A673 (cell line): ENCODE data around the gene GCSH. TPM values are rescaled to one million over a fixed set of nuclear protein-coding genes. Genes with fewer than 3 reads are reported as not detected.

Experiments
- BruUV-seq: library from RNA; stranded (reverse); fragments of 400-500 nt; replicated peaks from 2 replicates; lab custom pipeline; 2021; lab: Mats Ljungman, UMichigan
- CTCF ChIA-PET: fragments of 300-600 bp; sonication (Branson Sonifier 250); formaldehyde crosslinking; loops from one replicate; lab custom pipeline; 2022; ENCODE audit warnings: antibody characterized with exemption; lab: Charles Lee
- POLR2A ChIA-PET: fragments of 300-600 bp; sonication (Branson Sonifier 250); formaldehyde crosslinking; loops from one replicate; lab custom pipeline; 2022; ENCODE audit warnings: antibody characterized with exemption; ENCODE audit not compliant: low non-redundant PET; lab: Charles Lee
- DNase-seq: peaks from one replicate; pipeline ENCODE4 v3.0.0-alpha.2; 2015; ENCODE audit warnings: low spot score
- H3K27ac ChIP-seq: fragments of 200-600 bp; sonication (generic); 2 replicates; pipeline ENCODE4 v1.5.1; 2016; ENCODE audit warnings: mixed run types, low read depth, mild to moderate bottlenecking, mixed read lengths, antibody characterized with exemption, low read length; ENCODE audit not compliant: poor library complexity, severe bottlenecking
- H3K27me3 ChIP-seq: fragments of 200-600 bp; sonication (generic); replicated peaks from 2 replicates; pipeline ENCODE4 v1.6.1; 2017; ENCODE audit warnings: mixed run types, low read depth, mild to moderate bottlenecking, mixed read lengths, antibody characterized with exemption, low read length; ENCODE audit not compliant: insufficient read depth, poor library complexity
- H3K36me3 ChIP-seq: fragments of 200-600 bp; sonication (generic); 2 replicates; pipeline ENCODE4 v1.6.1; 2016; ENCODE audit warnings: mixed run types, mild to moderate bottlenecking, mixed read lengths, antibody characterized with exemption, low read length; ENCODE audit not compliant: insufficient read depth, poor library complexity, severe bottlenecking
- H3K4me1 ChIP-seq: fragments of 200-600 bp; sonication (generic); 2 replicates; pipeline ENCODE4 v1.6.1; 2017; ENCODE audit warnings: mixed run types, mild to moderate bottlenecking, mixed read lengths, antibody characterized with exemption, low read length; ENCODE audit not compliant: insufficient read depth, poor library complexity, severe bottlenecking
- H3K4me3 ChIP-seq: fragments of 200-600 bp; sonication (generic); 2 replicates; pipeline ENCODE4 v1.5.1; 2016; ENCODE audit warnings: low read depth, mixed run types, mild to moderate bottlenecking, mixed read lengths, low read length; ENCODE audit not compliant: poor library complexity, severe bottlenecking
- H3K9me3 ChIP-seq: fragments of 200-600 bp; sonication (generic); 2 replicates; pipeline ENCODE4 v1.6.1; 2016; ENCODE audit warnings: mixed run types, low read depth, mild to moderate bottlenecking, mixed read lengths, antibody characterized with exemption, low read length; ENCODE audit not compliant: poor library complexity, severe bottlenecking
- EZH2 ChIP-seq: fragments of 200-600 bp; sonication (generic); IDR thresholded peaks from 2 replicates; pipeline ENCODE4 v1.6.1; 2017; ENCODE audit warnings: borderline replicate concordance, low read depth, mild to moderate bottlenecking, mixed read lengths, antibody characterized with exemption, low read length; ENCODE audit not compliant: poor library complexity, severe bottlenecking
- intact Hi-C: fragments of 100-400 bp; cut with micrococcal nuclease; formaldehyde crosslinking; loops from one replicate; pipeline ENCODE4 v1.10.0; 2022; ENCODE audit not compliant: unreplicated experiment
- total RNA-seq: library from RNA; stranded (reverse); gene quantifications from 2 replicates; pipeline ENCODE4 v1.2.3, GENCODE V29; 2021
- TF ChIP-seq, protein P1 (sequence below): fragments of 300-800, 200-600 bp; sonication (generic); conservative IDR thresholded peaks from 2 replicates; pipeline ENCODE4 v1.5.1; 2017; ENCODE audit warnings: low read depth, mild to moderate bottlenecking, antibody characterized with exemption, low read length, moderate library complexity, mixed read lengths

Gene GCSH
- total RNA-seq, 1 experiment from 2014 or later = 65.8 TPM

DNA sequence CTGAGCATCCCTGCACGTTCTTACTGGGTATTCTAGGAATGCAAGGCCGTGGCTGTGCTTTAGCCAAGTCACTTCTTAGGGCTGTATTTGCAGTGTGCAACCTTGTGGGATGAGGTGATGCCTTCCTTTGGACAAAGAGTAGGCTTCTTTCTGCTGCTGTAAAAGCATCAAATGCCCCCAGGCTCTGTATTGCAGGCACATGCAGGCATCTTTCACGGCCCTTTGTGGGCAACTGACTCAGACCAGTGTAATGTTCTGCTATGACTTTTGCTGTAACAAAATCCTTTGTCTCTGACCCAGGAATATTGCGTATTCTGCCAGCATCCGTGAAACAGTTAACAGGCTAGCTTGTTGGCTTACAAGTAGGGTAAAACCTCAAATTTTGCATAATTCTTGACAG, 30.9 kb upstream of the GCSH start:
- POLR2A ChIA-PET = interaction anchor here (0.6 kb wide), 1 partner anchor 12 kb away, joined by 3 read pairs; no protein-coding TSS in a partner anchor
- intact Hi-C loops = no loop called here
- no peaks in the 10 kb centered on the region for H3K36me3 ChIP-seq
- H3K4me1 ChIP-seq = no peaks in the 10 kb centered on the region
- H3K9me3 ChIP-seq = no peaks in the 10 kb centered on the region
- no peak overlapping the region for H3K4me3 ChIP-seq
- no peak overlapping the region for H3K27ac ChIP-seq
- CTCF ChIA-PET = no interaction called here
- TF ChIP-seq, protein P1, sequence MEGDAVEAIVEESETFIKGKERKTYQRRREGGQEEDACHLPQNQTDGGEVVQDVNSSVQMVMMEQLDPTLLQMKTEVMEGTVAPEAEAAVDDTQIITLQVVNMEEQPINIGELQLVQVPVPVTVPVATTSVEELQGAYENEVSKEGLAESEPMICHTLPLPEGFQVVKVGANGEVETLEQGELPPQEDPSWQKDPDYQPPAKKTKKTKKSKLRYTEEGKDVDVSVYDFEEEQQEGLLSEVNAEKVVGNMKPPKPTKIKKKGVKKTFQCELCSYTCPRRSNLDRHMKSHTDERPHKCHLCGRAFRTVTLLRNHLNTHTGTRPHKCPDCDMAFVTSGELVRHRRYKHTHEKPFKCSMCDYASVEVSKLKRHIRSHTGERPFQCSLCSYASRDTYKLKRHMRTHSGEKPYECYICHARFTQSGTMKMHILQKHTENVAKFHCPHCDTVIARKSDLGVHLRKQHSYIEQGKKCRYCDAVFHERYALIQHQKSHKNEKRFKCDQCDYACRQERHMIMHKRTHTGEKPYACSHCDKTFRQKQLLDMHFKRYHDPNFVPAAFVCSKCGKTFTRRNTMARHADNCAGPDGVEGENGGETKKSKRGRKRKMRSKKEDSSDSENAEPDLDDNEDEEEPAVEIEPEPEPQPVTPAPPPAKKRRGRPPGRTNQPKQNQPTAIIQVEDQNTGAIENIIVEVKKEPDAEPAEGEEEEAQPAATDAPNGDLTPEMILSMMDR = no peak
- TF ChIP-seq EZH2 = no peak
- DNase-seq = no peak
- BruUV-seq = no TSS peak
- no peaks in the 10 kb centered on the region for H3K27me3 ChIP-seq

DNA sequence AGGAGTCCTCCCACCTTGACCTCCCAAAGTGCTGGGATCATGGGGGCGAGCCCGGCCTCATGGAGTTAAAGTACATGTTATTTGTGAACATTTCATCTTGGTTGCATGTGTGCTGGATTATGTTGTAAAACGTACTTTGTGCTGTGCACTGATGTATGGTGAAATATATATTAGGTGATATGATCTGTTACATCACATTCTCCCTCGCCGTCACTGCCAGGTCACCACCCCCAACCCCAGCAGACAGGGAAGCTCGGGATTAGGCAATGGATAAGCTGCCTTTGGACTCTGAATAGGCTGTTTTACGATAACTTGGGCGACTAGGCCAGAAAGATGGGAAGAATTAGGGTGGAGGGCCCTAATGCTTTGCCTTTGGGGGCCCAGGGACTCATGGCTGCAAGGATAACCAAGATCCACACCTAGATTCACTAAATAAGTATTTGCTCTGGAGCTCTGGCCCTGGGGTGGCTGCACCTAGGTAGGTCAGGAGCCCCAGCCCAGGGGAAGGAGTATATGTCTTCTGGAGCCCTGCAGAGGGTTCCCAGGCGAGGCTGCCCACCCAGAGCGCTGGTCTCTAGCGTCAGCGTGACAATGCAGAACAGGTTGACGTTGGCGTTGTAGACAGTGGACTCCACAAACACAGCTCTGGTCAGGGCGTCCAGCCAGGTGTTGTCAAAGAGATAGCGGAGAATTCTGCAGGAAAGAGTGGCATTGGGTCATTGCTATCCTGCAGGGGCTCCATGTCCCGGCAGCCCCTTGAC, 27.1 kb upstream of the GCSH start:
- DNase-seq = no peak
- intact Hi-C loops = no loop called here
- Histone ChIP-seq H3K4me1 (no peaks in the 10 kb centered on the region), H3K4me3 (no peak overlapping the region), H3K27me3 (no peaks in the 10 kb centered on the region), H3K9me3 (no peaks in the 10 kb centered on the region), H3K27ac (no peak overlapping the region), H3K36me3 (no peaks in the 10 kb centered on the region)
- no peak for TF ChIP-seq EZH2
- TF ChIP-seq, protein P1 = no peak
- BruUV-seq = no TSS peak
- POLR2A ChIA-PET = no interaction called here
- CTCF ChIA-PET = interaction anchor here (0.6 kb wide), 1 partner anchor 608 kb away, joined by 5 read pairs; no protein-coding TSS in a partner anchor

DNA sequence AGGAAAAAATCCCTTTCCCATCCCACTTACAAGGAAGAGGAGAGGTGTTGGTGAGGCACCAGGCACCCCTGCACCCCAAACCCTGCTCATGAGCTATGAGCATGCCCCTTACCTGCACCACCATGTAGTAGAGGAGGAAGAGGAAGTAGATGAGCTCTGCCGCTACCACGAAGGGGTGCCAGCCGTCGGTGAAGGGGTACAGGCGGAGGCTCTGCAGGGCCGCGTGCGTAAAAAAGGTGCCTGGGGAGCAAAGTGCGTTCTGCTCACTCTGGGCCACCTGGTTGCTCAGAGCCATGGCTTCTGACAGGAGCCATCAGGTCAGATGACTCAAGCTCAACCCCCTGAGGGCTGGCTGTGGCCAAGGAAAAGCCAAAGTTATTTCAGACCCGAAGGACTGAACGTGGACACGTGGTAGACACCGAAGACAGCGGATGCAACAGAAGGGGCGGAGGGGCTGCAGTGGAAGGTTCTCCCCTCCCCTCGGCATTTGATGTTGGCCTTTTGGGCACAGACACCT, 25.3 kb upstream of the GCSH start:
- BruUV-seq = no TSS peak
- no peak for DNase-seq
- ChIA-PET POLR2A (no interaction called here), CTCF (no interaction called here)
- no peak overlapping the region for H3K4me3 ChIP-seq
- H3K27ac ChIP-seq = no peak overlapping the region
- H3K4me1 ChIP-seq = no peaks in the 10 kb centered on the region
- TF ChIP-seq, protein P1 = no peak
- TF ChIP-seq EZH2 = no peak
- no peaks in the 10 kb centered on the region for H3K9me3 ChIP-seq
- no peaks in the 10 kb centered on the region for H3K36me3 ChIP-seq
- intact Hi-C loops = no loop called here
- H3K27me3 ChIP-seq = no peaks in the 10 kb centered on the region
